IMR-90 (cell line): ENCODE data around the gene MAP3K3. TPM values are rescaled to one million over a fixed set of nuclear protein-coding genes. Genes with fewer than 3 reads are reported as not detected.
A peak's percentile ranks its signal among the peaks of the same experiment; 100 is the strongest.

Experiments
- ATAC-seq: fragments of 200-7000 bp; cut with Tn5 transposase; 2 replicates; pipeline ENCODE4 v1.9.1; 2020; ENCODE audit warnings: low read depth, mild to moderate bottlenecking, moderate library complexity
- BruUV-seq: library from RNA; stranded (reverse); fragments of 400-500 nt; replicated peaks from 2 replicates; lab custom pipeline; 2021; lab: Mats Ljungman, UMichigan
- CTCF ChIA-PET: fragments of 300-600 bp; formaldehyde crosslinking; extraction: SDS; loops from one replicate; lab custom pipeline; 2021; ENCODE audit warnings: antibody characterized with exemption; lab: Yijun Ruan, JAX
- POLR2A ChIA-PET: fragments of 300-600 bp; sonication (Branson Sonifier 250); formaldehyde crosslinking; loops from one replicate; lab custom pipeline; 2022; ENCODE audit warnings: antibody characterized with exemption; ENCODE audit not compliant: unreplicated experiment; lab: Charles Lee
- DNase-seq: peaks from one replicate; pipeline ENCODE4 v3.0.0; 2013
- H2AFZ ChIP-seq: replicated peaks from 2 replicates; pipeline ENCODE3; 2013; ENCODE audit warnings: low read length, mild to moderate bottlenecking; ENCODE audit not compliant: poor library complexity
- H2AK5ac ChIP-seq: 2 replicates; pipeline ENCODE4 v1.6.1; 2013; ENCODE audit warnings: low read depth, low read length, inconsistent platforms
- H2AK9ac ChIP-seq: replicated peaks from 2 replicates; pipeline ENCODE3; 2013; ENCODE audit warnings: mild to moderate bottlenecking, low read depth, low read length, moderate library complexity; ENCODE audit not compliant: poor library complexity
- H2BK120ac ChIP-seq: 2 replicates; pipeline ENCODE4 v1.6.1; 2013; ENCODE audit warnings: low read depth, low read length, inconsistent platforms
- H2BK15ac ChIP-seq: 3 replicates; pipeline ENCODE4 v1.6.1; 2013; ENCODE audit warnings: low read depth, low read length, inconsistent platforms
- H2BK20ac ChIP-seq: 2 replicates; pipeline ENCODE4 v1.6.1; 2013; ENCODE audit warnings: low read depth, mild to moderate bottlenecking, inconsistent platforms, low read length, moderate library complexity
- H2BK5ac ChIP-seq: 2 replicates; pipeline ENCODE4 v1.6.1; 2013; ENCODE audit warnings: mild to moderate bottlenecking, low read depth, low read length, inconsistent platforms; ENCODE audit not compliant: poor library complexity, severe bottlenecking
- H3K14ac ChIP-seq: replicated peaks from 2 replicates; pipeline ENCODE4 v1.6.1; 2013; ENCODE audit warnings: low read depth, low read length, inconsistent platforms
- H3K18ac ChIP-seq: 2 replicates; pipeline ENCODE4 v1.6.1; 2013; ENCODE audit warnings: low read depth, low read length, control low read depth
- H3K23ac ChIP-seq: 2 replicates; pipeline ENCODE4 v1.6.1; 2013; ENCODE audit warnings: low read depth, low read length, inconsistent platforms
- H3K27ac ChIP-seq: 2 replicates; pipeline ENCODE4 v1.5.1; 2013; ENCODE audit warnings: mild to moderate bottlenecking, control low read depth, low read length; ENCODE audit not compliant: insufficient read depth
- H3K27me3 ChIP-seq: 2 replicates; pipeline ENCODE4 v1.6.1; 2013; ENCODE audit warnings: low read length; ENCODE audit not compliant: control insufficient read depth, insufficient read depth
- H3K36me3 ChIP-seq: 2 replicates; pipeline ENCODE4 v1.6.1; 2013; ENCODE audit warnings: low read length, mixed read lengths; ENCODE audit not compliant: control insufficient read depth, insufficient read depth
- H3K4ac ChIP-seq: 2 replicates; pipeline ENCODE4 v1.6.1; 2013; ENCODE audit warnings: low read depth, low read length, inconsistent platforms
- H3K4me1 ChIP-seq: 2 replicates; pipeline ENCODE4 v1.6.1; 2013; ENCODE audit warnings: low read length, mixed read lengths; ENCODE audit not compliant: control insufficient read depth, insufficient read depth
- H3K4me2 ChIP-seq: 2 replicates; pipeline ENCODE4 v1.6.1; 2013; ENCODE audit warnings: low read depth, mild to moderate bottlenecking, control low read depth, low read length, moderate library complexity
- H3K4me3 ChIP-seq: 2 replicates; pipeline ENCODE4 v1.5.1; 2013; ENCODE audit warnings: low read depth, mild to moderate bottlenecking, control low read depth, low read length, moderate library complexity; ENCODE audit not compliant: insufficient read depth
- H3K56ac ChIP-seq: 2 replicates; pipeline ENCODE4 v1.6.1; 2013; ENCODE audit warnings: low read length, inconsistent platforms; ENCODE audit not compliant: insufficient read depth; ENCODE audit errors: extremely low read depth
- H3K79me1 ChIP-seq, 2 experiments: 2 replicates each; pipeline ENCODE4 v1.6.1; 2013; ENCODE audit warnings: low read length in 2 of 2, inconsistent platforms in 1 of 2, low read depth in 1 of 2
- H3K9ac ChIP-seq: 2 replicates; pipeline ENCODE4 v1.6.1; 2013; ENCODE audit warnings: low read depth, low read length, control low read depth
- H3K9me1 ChIP-seq: 2 replicates; pipeline ENCODE4 v1.6.1; 2013; ENCODE audit warnings: low read length, inconsistent platforms; ENCODE audit not compliant: insufficient read depth
- H3K9me3 ChIP-seq: 2 replicates; pipeline ENCODE4 v1.6.1; 2013; ENCODE audit warnings: low read length; ENCODE audit not compliant: control insufficient read depth, insufficient read depth
- H4K20me1 ChIP-seq: 2 replicates; pipeline ENCODE4 v1.6.1; 2013; ENCODE audit warnings: low read length, inconsistent platforms; ENCODE audit not compliant: insufficient read depth
- H4K5ac ChIP-seq: 2 replicates; pipeline ENCODE4 v1.6.1; 2013; ENCODE audit warnings: mild to moderate bottlenecking, low read depth, low read length, control low read depth
- H4K8ac ChIP-seq, 2 experiments: 2 replicates each; pipeline ENCODE4 v1.6.1; 2013; ENCODE audit warnings: low read depth in 2 of 2, low read length in 2 of 2, control low read depth in 1 of 2, inconsistent platforms in 1 of 2
- H4K91ac ChIP-seq: 2 replicates; pipeline ENCODE4 v1.6.1; 2013; ENCODE audit warnings: low read depth, low read length, inconsistent platforms; ENCODE audit not compliant: insufficient read depth
- CEBPB ChIP-seq: IDR thresholded peaks from 2 replicates; pipeline ENCODE4 v1.6.1; 2012; ENCODE audit warnings: low read depth, low read length, improper control_type of control experiment
- CTCF ChIP-seq: conservative IDR thresholded peaks from 2 replicates; pipeline ENCODE4 v1.5.1; 2012; ENCODE audit warnings: mild to moderate bottlenecking, low read depth, low read length, improper control_type of control experiment
- ELK1 ChIP-seq: fragments of 150-350 bp; IDR thresholded peaks from 2 replicates; pipeline ENCODE4 v1.6.1; 2016; ENCODE audit warnings: low read depth, mild to moderate bottlenecking, low read length, moderate library complexity, borderline replicate concordance
- MAFK ChIP-seq: IDR thresholded peaks from 2 replicates; pipeline ENCODE4 v1.6.1; 2012; ENCODE audit warnings: low read depth, low read length, improper control_type of control experiment
- MAZ ChIP-seq: IDR thresholded peaks from 2 replicates; pipeline ENCODE4 v1.6.1; 2012; ENCODE audit warnings: low read depth, mild to moderate bottlenecking, low read length, improper control_type of control experiment, moderate library complexity, borderline replicate concordance
- NFE2L2 ChIP-seq: fragments of 150-350 bp; IDR thresholded peaks from 2 replicates; pipeline ENCODE4 v1.6.1; 2016; ENCODE audit warnings: low read depth, mild to moderate bottlenecking, low read length
- SMC3 ChIP-seq: fragments of 150-350 bp; IDR thresholded peaks from 2 replicates; pipeline ENCODE4 v1.6.1; 2016; ENCODE audit warnings: low read depth, mild to moderate bottlenecking, antibody characterized with exemption, low read length, moderate library complexity
- WGBS, 2 experiments: methylation state at CpG; one replicate each; pipeline versions ENCODE4 v1.1.5 to v1.1.7; 2013; ENCODE audit warnings: missing lambda C conversion rate in 2 of 2; ENCODE audit not compliant: insufficient read length in 1 of 2; ENCODE audit errors: extremely low coverage in 2 of 2; 5-methylcytosine and 5-hydroxymethylcytosine counted together
- dilution Hi-C: fragments of 300-500 bp; cut with HindIII; formaldehyde crosslinking; loops from one replicate; pipeline ENCODE4 v1.14.3; 2018; ENCODE audit warnings: low sequenced_read_pairs; ENCODE audit not compliant: unreplicated experiment
- in situ Hi-C: fragments of 300-500 bp; cut with MboI; formaldehyde crosslinking; loops from 3 replicates; pipeline ENCODE4 v1.14.3; 2019; ENCODE audit warnings: low sequenced_read_pairs, inconsistent platforms, mixed read lengths
- intact Hi-C: fragments of 100-400 bp; cut with micrococcal nuclease; formaldehyde crosslinking; loops from 2 replicates; pipeline ENCODE4 v1.10.0; 2022
- polyA plus RNA-seq, 3 experiments: library from polyadenylated mRNA; depleted of rRNA; stranded (reverse); fragments of >200 nt; gene quantifications; 2 replicates each; pipeline ENCODE4 v1.2.3, GENCODE V29; 2012; ENCODE audit warnings: low replicate concordance in 1 of 3
- total RNA-seq: library from RNA; depleted of rRNA; stranded (reverse); fragments of >200 nt; gene quantifications from 2 replicates; pipeline ENCODE4 v1.2.3, GENCODE V29; 2012

MAP3K3 gene
- total and polyA plus RNA-seq, 2 of the 4 experiments (the other 2 are of a cell fraction), result 19.1 to 25.6 TPM

DNA sequence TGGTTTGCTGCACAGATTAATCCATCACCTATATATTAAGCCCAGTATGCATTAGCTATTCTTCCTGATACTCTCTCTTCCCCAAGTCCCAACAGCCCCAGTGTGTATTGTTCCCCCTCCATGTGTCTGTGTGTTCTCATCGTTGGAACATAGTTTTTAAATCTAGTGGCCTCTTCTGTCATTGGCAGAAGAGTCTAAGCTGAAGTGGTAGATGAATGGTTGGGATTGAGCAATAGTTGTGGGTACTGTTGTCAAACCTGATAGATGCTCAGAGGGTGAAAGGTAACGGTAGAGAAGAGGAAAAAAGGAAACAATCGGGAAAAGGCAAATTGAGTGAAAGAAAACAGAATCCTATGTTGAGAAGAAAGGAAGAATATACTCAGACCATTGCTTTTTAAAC lies 29.9 kb downstream of the MAP3K3 start:
- H3K4me3 ChIP-seq, result no peak overlapping the region
- no peak overlapping the region for H3K23ac ChIP-seq
- peaks cover 3% of the 10 kb centered on the region for H3K4me1 ChIP-seq
- no peak overlapping the region for H3K27ac ChIP-seq
- H3K4me2 ChIP-seq, result no peak overlapping the region
- POLR2A ChIA-PET, result no interaction called here
- dilution Hi-C loops, result no loop called here
- H2BK120ac ChIP-seq, result no peak overlapping the region
- no peak overlapping the region for H2BK20ac ChIP-seq
- no peak overlapping the region for H4K8ac ChIP-seq
- no peaks in the 10 kb centered on the region for H3K9me3 ChIP-seq
- no peak for ATAC-seq
- H4K91ac ChIP-seq, result no peak overlapping the region
- H3K9me1 ChIP-seq, result peaks cover 4% of the 10 kb centered on the region; the same call in 1 of the 2 replicates
- H3K14ac ChIP-seq, result no peak overlapping the region
- H3K18ac ChIP-seq, result no peak overlapping the region
- H3K9ac ChIP-seq, result no peak overlapping the region
- H3K56ac ChIP-seq, result no peak overlapping the region
- H4K20me1 ChIP-seq, result peaks cover 5% of the 10 kb centered on the region; the same call in 1 of the 2 replicates
- WGBS, 2 experiments, result no CpG with 5 or more reads among the region's 3 CpGs
- in situ Hi-C loops, result no loop called here
- CTCF ChIA-PET, result no interaction called here
- H2BK15ac ChIP-seq, result no peak overlapping the region
- no TSS peak for BruUV-seq
- TF ChIP-seq CEBPB (peak; percentile 66), ELK1 (no peak), MAFK (no peak), MAZ (no peak), CTCF (no peak), NFE2L2 (no peak), SMC3 (no peak)
- no peak overlapping the region for H3K4ac ChIP-seq
- no peak for DNase-seq
- no peak overlapping the region for H2AFZ ChIP-seq
- H2BK5ac ChIP-seq, result no peak overlapping the region
- H3K27me3 ChIP-seq, result no peaks in the 10 kb centered on the region
- peaks cover 4 to 6% of the 10 kb centered on the region in 2 experiments; a peak in 2 of 4 replicates for H3K79me1 ChIP-seq
- H3K36me3 ChIP-seq, result peaks cover 11% of the 10 kb centered on the region
- H2AK5ac ChIP-seq, result no peak overlapping the region
- H4K5ac ChIP-seq, result no peak overlapping the region
- intact Hi-C loops, result no loop called here
- no peak overlapping the region for H2AK9ac ChIP-seq
